ENCODE measurements around the gene COL6A2.

- TF ChIP-seq, protein P1, sequence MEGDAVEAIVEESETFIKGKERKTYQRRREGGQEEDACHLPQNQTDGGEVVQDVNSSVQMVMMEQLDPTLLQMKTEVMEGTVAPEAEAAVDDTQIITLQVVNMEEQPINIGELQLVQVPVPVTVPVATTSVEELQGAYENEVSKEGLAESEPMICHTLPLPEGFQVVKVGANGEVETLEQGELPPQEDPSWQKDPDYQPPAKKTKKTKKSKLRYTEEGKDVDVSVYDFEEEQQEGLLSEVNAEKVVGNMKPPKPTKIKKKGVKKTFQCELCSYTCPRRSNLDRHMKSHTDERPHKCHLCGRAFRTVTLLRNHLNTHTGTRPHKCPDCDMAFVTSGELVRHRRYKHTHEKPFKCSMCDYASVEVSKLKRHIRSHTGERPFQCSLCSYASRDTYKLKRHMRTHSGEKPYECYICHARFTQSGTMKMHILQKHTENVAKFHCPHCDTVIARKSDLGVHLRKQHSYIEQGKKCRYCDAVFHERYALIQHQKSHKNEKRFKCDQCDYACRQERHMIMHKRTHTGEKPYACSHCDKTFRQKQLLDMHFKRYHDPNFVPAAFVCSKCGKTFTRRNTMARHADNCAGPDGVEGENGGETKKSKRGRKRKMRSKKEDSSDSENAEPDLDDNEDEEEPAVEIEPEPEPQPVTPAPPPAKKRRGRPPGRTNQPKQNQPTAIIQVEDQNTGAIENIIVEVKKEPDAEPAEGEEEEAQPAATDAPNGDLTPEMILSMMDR (conservative IDR thresholded peaks at IDR 0.05), result no peak
- TF ChIP-seq EZH2 (IDR thresholded peaks at IDR 0.05; ENCODE audit: low read depth), result no peak
These were observed 17.7 kb downstream of the COL6A2 start for GRCh38 chr21:46115441-46116188.
